HEK293 (cell line): ENCODE measurements around the gene KRT71.

Source experiments
- TCF7L2 ChIP-seq: IDR thresholded peaks from 2 replicates; pipeline ENCODE4 v1.6.1; 2011; ENCODE audit warnings: low read depth, mild to moderate bottlenecking, inconsistent platforms, low read length, moderate library complexity, borderline replicate concordance
- ZNF530 ChIP-seq: fragments of 450-650 bp; formaldehyde crosslinking; IDR thresholded peaks from 2 replicates; pipeline ENCODE4 v1.5.1; 2016; ENCODE audit warnings: low read depth, missing biosample characterization, missing genetic modification characterization
- ZSCAN16 ChIP-seq: fragments of 450-650 bp; formaldehyde crosslinking; IDR thresholded peaks from 2 replicates; pipeline ENCODE4 v1.5.1; 2016; ENCODE audit warnings: missing biosample characterization, missing genetic modification characterization
- TF ChIP-seq, protein P1 (sequence below): fragments of 450-650 bp; formaldehyde crosslinking; IDR thresholded peaks from 2 replicates; pipeline ENCODE4 v1.5.1; 2016; ENCODE audit warnings: missing biosample characterization, missing genetic modification characterization

DNA sequence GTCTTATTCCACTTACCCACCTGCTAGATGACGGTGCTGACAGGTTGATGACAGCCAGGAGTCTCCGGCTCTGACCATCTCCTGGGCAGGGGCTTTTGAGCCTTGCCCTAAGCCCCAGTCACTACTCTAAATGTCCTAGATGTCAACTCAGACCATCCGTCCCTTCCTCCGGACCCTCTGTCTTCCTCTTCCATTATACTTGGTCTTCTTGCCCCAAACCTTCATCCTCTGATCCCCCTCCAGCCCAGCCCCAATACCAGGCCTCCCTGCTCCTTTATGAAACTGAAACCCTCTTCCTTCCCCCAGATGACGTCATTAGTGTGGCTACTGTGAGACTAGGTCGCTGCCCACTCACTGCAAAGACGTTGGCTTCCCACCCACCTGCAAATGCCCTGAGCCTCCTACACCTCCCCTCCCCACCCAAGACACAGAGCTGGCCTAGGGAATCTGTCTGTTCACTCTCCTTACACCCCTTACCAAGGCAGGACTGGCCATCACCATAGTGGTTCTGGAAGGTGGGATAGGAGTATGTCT is 10.1 kb downstream of the KRT71 start:
- no peak for TF ChIP-seq ZNF530 (tag by site-specific recombination)
- no peak for TF ChIP-seq TCF7L2
- TF ChIP-seq, protein P1, sequence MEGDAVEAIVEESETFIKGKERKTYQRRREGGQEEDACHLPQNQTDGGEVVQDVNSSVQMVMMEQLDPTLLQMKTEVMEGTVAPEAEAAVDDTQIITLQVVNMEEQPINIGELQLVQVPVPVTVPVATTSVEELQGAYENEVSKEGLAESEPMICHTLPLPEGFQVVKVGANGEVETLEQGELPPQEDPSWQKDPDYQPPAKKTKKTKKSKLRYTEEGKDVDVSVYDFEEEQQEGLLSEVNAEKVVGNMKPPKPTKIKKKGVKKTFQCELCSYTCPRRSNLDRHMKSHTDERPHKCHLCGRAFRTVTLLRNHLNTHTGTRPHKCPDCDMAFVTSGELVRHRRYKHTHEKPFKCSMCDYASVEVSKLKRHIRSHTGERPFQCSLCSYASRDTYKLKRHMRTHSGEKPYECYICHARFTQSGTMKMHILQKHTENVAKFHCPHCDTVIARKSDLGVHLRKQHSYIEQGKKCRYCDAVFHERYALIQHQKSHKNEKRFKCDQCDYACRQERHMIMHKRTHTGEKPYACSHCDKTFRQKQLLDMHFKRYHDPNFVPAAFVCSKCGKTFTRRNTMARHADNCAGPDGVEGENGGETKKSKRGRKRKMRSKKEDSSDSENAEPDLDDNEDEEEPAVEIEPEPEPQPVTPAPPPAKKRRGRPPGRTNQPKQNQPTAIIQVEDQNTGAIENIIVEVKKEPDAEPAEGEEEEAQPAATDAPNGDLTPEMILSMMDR = no peak
- TF ChIP-seq ZSCAN16 (tag by site-specific recombination) = no peak
